Ovary (tissue), 3 donors: ENCODE data around the gene AGPAT1.

Experiments used
- EP300 ChIP-seq: sonication (generic); formaldehyde crosslinking; IDR thresholded peaks from one replicate; pipeline ENCODE4 v1.6.1; 2017; ENCODE audit warnings: antibody characterized with exemption
- POLR2A ChIP-seq: fragments of 450-650 bp; IDR thresholded peaks from one replicate; pipeline ENCODE4 v1.6.1; 2017; ENCODE audit warnings: antibody characterized with exemption, mild to moderate bottlenecking, moderate library complexity
- TF ChIP-seq, protein P1 (sequence below), 3 donors: fragments of 450-650 bp in 2 of 3; fragments of 200-600 bp in 1 of 3; IDR thresholded peaks; one replicate each; pipeline versions ENCODE4 v1.5.1 to v1.8.0; 2016 to 2022; ENCODE audit warnings: antibody characterized with exemption in 3 of 3, mild to moderate bottlenecking in 1 of 3
- donor health status: DM: no; HTN: no; CAD: no.

DNA sequence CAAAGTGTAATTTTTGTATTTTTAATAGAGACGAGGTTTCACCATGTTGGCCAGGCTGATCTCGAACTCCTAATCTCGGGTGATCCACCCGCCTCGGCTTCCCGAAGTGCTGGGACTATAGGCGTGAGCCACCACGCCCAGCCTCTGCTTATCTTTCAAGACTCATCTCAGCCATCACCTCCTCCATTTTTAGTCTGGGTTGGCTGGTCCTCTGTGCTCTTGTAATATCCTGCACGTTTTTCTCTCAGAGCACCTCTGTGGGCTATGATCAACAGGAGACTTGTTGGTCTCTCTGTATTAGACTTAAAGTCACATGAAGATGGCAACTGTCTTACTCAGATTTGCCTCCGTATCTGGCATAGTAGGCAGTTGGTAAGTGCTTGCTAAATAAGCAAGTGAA, 40.4 kb upstream of the AGPAT1 start:
- TF ChIP-seq, protein P1, sequence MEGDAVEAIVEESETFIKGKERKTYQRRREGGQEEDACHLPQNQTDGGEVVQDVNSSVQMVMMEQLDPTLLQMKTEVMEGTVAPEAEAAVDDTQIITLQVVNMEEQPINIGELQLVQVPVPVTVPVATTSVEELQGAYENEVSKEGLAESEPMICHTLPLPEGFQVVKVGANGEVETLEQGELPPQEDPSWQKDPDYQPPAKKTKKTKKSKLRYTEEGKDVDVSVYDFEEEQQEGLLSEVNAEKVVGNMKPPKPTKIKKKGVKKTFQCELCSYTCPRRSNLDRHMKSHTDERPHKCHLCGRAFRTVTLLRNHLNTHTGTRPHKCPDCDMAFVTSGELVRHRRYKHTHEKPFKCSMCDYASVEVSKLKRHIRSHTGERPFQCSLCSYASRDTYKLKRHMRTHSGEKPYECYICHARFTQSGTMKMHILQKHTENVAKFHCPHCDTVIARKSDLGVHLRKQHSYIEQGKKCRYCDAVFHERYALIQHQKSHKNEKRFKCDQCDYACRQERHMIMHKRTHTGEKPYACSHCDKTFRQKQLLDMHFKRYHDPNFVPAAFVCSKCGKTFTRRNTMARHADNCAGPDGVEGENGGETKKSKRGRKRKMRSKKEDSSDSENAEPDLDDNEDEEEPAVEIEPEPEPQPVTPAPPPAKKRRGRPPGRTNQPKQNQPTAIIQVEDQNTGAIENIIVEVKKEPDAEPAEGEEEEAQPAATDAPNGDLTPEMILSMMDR (IDR thresholded peaks at IDR 0.05), result no peak
- TF ChIP-seq POLR2A (no peak), EP300 (no peak)
